ENCODE measurements around the gene SUPT20HL2.

- TF ChIP-seq POLR2A (IDR thresholded peaks at IDR 0.05) (no peak), CTCF (IDR thresholded peaks at IDR 0.05) (no peak)
Observed at GRCh38 chrX:24276015-24276414, 37.9 kb downstream of the SUPT20HL2 start.
